Measurements from ENCODE around the gene GPR157. TPM values are rescaled to one million over a fixed set of nuclear protein-coding genes. Genes with fewer than 3 reads are reported as not detected.
"Not testable (repeated sequence)": the region's sequence is repeated elsewhere in the genome, so short reads cannot be mapped to it uniquely, and the experiment has no call there.

The GPR157 gene
- total RNA-seq (2014; rRNA removed; shearing (Covaris generic)) = 3.6 and 3.8 TPM in 2 replicates
- polyA plus RNA-seq (2015; cell fraction: cytosol; rRNA removed) = 3.4 and 4.1 TPM in 2 replicates
- 4.5 and 7.4 TPM in 2 replicates for polyA plus RNA-seq (2015; cell fraction: nucleus; rRNA removed)

- DNase-seq (ENCODE audit: low read depth) = peak; percentile 57
These were observed at the start of gene GPR157 for GRCh38 chr1:9128520-9129265. GPR157 (minus strand) TSS chr1:9129102; CDS start chr1:9129027, 75 bp downstream.

- no peak for DNase-seq (ENCODE audit: low read depth)
These were observed 45.9 kb upstream of the GPR157 start for GRCh38 chr1:9174762-9175161.

GRCh38 chr1:9174243-9174642 lies 45.3 kb upstream of the GPR157 start:
- DNase-seq (ENCODE audit: low read depth) = no peak

GRCh38 chr1:9169601-9170137 lies 40.8 kb upstream of the GPR157 start:
- DNase-seq (ENCODE audit: low read depth) = no peak

- no peak for DNase-seq (ENCODE audit: low read depth)
These were observed 38.7 kb upstream of the GPR157 start for GRCh38 chr1:9167638-9168037.

GRCh38 chr1:9166289-9167235 lies 37.7 kb upstream of the GPR157 start:
- DNase-seq (ENCODE audit: low read depth) = peak; percentile 88

- no peak for DNase-seq (ENCODE audit: low read depth)
These were observed 36.5 kb upstream of the GPR157 start for GRCh38 chr1:9165396-9165795.

- DNase-seq (ENCODE audit: low read depth) = no peak
These were observed 36.0 kb upstream of the GPR157 start for GRCh38 chr1:9164919-9165318.

- no peak for DNase-seq (ENCODE audit: low read depth)
These were observed 35.6 kb upstream of the GPR157 start for GRCh38 chr1:9164532-9164900.

GRCh38 chr1:9161963-9162362 lies 33.1 kb upstream of the GPR157 start:
- DNase-seq (ENCODE audit: low read depth) = no peak

- DNase-seq (ENCODE audit: low read depth) = no peak
These were observed 32.4 kb upstream of the GPR157 start for GRCh38 chr1:9161342-9161741.

- DNase-seq (ENCODE audit: low read depth) = no peak
These were observed 31.3 kb upstream of the GPR157 start for GRCh38 chr1:9160079-9160717.

GRCh38 chr1:9155879-9156278 lies 27.0 kb upstream of the GPR157 start:
- DNase-seq (ENCODE audit: low read depth) = no peak

- not testable (repeated sequence) for DNase-seq (ENCODE audit: low read depth)
These were observed 26.5 kb upstream of the GPR157 start for GRCh38 chr1:9155405-9155804.

GRCh38 chr1:9153152-9153551 lies 24.2 kb upstream of the GPR157 start:
- no peak for DNase-seq (ENCODE audit: low read depth)

- no peak for DNase-seq (ENCODE audit: low read depth)
These were observed 23.6 kb upstream of the GPR157 start for GRCh38 chr1:9152535-9152934.

GRCh38 chr1:9151328-9151860 lies 22.5 kb upstream of the GPR157 start:
- DNase-seq (ENCODE audit: low read depth) = no peak

GRCh38 chr1:9150582-9151327 lies 21.9 kb upstream of the GPR157 start:
- no peak for DNase-seq (ENCODE audit: low read depth)

GRCh38 chr1:9149837-9150581 lies 21.1 kb upstream of the GPR157 start:
- DNase-seq (ENCODE audit: low read depth) = no peak

GRCh38 chr1:9149151-9149550 lies 20.2 kb upstream of the GPR157 start:
- DNase-seq (ENCODE audit: low read depth) = no peak
